ENCODE data around the gene ACMSD. TPM values are rescaled to one million over a fixed set of nuclear protein-coding genes. Genes with fewer than 3 reads are reported as not detected.
"Not testable (repeated sequence)": the region's sequence is repeated elsewhere in the genome, so short reads cannot be mapped to it uniquely, and the experiment has no call there.

The ACMSD gene
- polyA plus RNA-seq, 1 donor from 2014 or later: not detected

DNA sequence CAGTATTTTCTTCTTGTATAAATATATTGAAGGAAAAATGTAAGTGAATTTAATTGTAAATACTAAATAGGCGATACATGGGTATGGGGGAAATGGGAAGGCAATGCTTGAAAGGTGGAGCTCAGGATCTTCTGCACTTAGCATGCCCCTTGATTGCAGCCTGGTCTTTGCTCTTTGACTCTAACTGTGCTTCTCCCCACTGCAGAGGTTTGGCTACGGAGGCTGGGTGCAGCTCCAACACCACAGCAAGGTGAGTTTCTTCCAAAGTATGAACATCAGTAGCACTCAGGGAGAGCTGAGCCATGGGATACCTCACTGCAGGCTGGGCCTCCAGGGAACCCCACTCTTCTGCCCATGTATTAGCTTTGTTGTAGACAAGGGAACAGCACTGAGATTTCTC is 6.6 kb downstream of the ACMSD start:
- Histone ChIP-seq H3K27me3 (ENCODE audit: insufficient read depth, low read depth, low read length) (no peaks in the 10 kb centered on the region), H3K9me2 (ENCODE audit: insufficient read depth, low read length) (no peaks in the 10 kb centered on the region), H2AFZ (ENCODE audit: low read depth, low read length) (no peak overlapping the region), H3K79me2 (replicated peaks; ENCODE audit: insufficient read depth, low read length) (no peaks in the 10 kb centered on the region), H3K36me3 (ENCODE audit: insufficient read depth, low read length) (no peaks in the 10 kb centered on the region), H3K4me2 (ENCODE audit: low read length) (no peak overlapping the region), H3K4me3 (ENCODE audit: low read length) (no peak overlapping the region), H3K9ac (ENCODE audit: low read length) (no peak overlapping the region), H4K20me1 (ENCODE audit: insufficient read depth) (no peaks in the 10 kb centered on the region), H3F3A (ENCODE audit: insufficient read depth, low read length, poor library complexity, severe bottlenecking) (no peaks in the 10 kb centered on the region), H3K27ac (ENCODE audit: low read length) (no peak overlapping the region), H3K9me3 (ENCODE audit: low read length) (no peaks in the 10 kb centered on the region)
- TF ChIP-seq RAD21 (conservative IDR thresholded peaks at IDR 0.05) (no peak), SMC3 (conservative IDR thresholded peaks at IDR 0.05; ENCODE audit: poor library complexity) (no peak), POLR2AphosphoS5 (IDR thresholded peaks at IDR 0.05) (no peak)

DNA sequence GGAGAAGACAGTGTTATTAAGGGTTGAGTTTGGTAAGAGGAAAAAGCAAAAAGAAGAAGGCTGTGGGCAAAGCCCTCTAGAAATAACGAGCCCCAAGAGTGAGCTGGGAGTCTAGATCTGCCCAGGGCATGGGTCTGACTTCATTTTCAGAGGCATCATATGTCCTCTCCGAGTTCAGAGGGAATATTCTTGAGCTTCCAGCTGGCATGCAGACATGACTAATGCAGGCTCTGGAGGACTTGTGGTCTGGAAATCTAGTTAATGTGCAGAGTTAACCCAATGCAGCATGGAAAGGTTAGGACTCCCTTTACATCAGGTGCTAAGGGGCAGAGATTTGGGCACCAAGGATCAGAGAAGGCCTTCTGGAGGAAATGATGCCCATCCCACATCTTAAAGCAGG is 7.3 kb downstream of the ACMSD start:
- Histone ChIP-seq H3K79me2 (replicated peaks; ENCODE audit: insufficient read depth, low read length) (no peaks in the 10 kb centered on the region), H3K27ac (ENCODE audit: low read length) (no peak overlapping the region), H3K36me3 (ENCODE audit: insufficient read depth, low read length) (no peaks in the 10 kb centered on the region), H3K4me3 (ENCODE audit: low read length) (no peak overlapping the region), H3F3A (ENCODE audit: insufficient read depth, low read length, poor library complexity, severe bottlenecking) (no peaks in the 10 kb centered on the region), H3K9me3 (ENCODE audit: low read length) (no peaks in the 10 kb centered on the region), H3K27me3 (ENCODE audit: insufficient read depth, low read depth, low read length) (no peaks in the 10 kb centered on the region), H3K9ac (ENCODE audit: low read length) (no peak overlapping the region), H3K9me2 (ENCODE audit: insufficient read depth, low read length) (no peaks in the 10 kb centered on the region), H4K20me1 (ENCODE audit: insufficient read depth) (no peaks in the 10 kb centered on the region), H3K4me2 (ENCODE audit: low read length) (no peak overlapping the region), H2AFZ (ENCODE audit: low read depth, low read length) (no peak overlapping the region)
- TF ChIP-seq EZH2 (IDR thresholded peaks at IDR 0.05; ENCODE audit: borderline replicate concordance, insufficient read depth, low read length, poor library complexity, severe bottlenecking): no peak
- no peak for TF ChIP-seq POLR2AphosphoS5 (IDR thresholded peaks at IDR 0.05)

DNA sequence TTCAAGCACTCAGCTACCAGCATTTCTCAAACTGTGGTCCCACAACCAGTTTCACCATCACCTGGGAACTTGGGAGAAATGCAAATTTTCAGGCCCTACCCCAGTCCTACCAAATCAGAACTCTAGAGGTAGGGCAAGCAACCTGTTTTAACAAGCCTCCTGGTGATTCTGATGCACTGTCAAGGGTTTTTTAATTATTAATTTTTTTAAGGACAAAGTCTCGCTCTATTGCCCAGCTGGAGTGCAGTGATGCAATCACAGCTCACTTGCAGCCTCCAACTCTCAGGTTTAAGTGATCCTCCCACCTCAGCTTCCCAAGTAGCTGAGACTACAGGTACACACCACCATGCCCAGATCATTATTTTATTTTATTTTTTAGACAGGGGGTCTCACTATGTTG is 7.8 kb downstream of the ACMSD start:
- TF ChIP-seq TAF1 (IDR thresholded peaks at IDR 0.05; ENCODE audit: low read depth) (no peak), SMC3 (conservative IDR thresholded peaks at IDR 0.05; ENCODE audit: poor library complexity) (no peak)
- no peak overlapping the region for H3K9ac ChIP-seq (ENCODE audit: low read length)
- no peaks in the 10 kb centered on the region for H4K20me1 ChIP-seq (ENCODE audit: insufficient read depth)

DNA sequence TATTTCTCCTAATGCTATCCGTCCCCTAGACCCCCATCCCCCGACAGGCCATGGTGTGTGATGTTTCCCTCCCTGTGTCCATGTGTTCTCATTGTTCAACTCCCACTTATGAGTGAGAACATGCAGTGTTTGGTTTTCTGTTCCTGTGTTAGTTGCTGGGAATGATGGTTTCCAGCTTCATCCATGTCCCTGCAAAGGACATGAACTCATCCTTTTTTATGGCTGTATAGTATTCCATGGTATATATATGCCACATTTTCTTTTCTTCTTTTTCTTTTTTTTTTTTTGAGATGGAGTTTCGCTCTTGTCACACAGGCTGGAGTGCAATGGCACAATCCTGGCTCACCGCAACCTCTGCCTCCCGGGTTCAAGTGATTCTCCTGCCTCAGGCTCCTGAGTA is 9.2 kb downstream of the ACMSD start:
- not testable (repeated sequence) for H3K27ac ChIP-seq (ENCODE audit: low read length); H3K4me3 ChIP-seq (ENCODE audit: low read length); H3K9ac ChIP-seq (ENCODE audit: low read length); H3F3A ChIP-seq (ENCODE audit: insufficient read depth, low read length, poor library complexity, severe bottlenecking); H3K27me3 ChIP-seq (ENCODE audit: insufficient read depth, low read depth, low read length); H4K20me1 ChIP-seq (ENCODE audit: insufficient read depth); H3K4me2 ChIP-seq (ENCODE audit: low read length); H3K9me2 ChIP-seq (ENCODE audit: insufficient read depth, low read length); H3K79me2 ChIP-seq (replicated peaks; ENCODE audit: insufficient read depth, low read length); H3K36me3 ChIP-seq (ENCODE audit: insufficient read depth, low read length); H2AFZ ChIP-seq (ENCODE audit: low read depth, low read length); H3K9me3 ChIP-seq (ENCODE audit: low read length)

More for the DNA sequence above, 7.8 kb downstream of the ACMSD start:
- no peak overlapping the region for H3K27ac ChIP-seq (ENCODE audit: low read length)
- H3K4me3 ChIP-seq (ENCODE audit: low read length): no peak overlapping the region
- H3K4me2 ChIP-seq (ENCODE audit: low read length): no peak overlapping the region
- no peaks in the 10 kb centered on the region for H3K27me3 ChIP-seq (ENCODE audit: insufficient read depth, low read depth, low read length)
- no peak overlapping the region for H2AFZ ChIP-seq (ENCODE audit: low read depth, low read length)
- no peaks in the 10 kb centered on the region for H3K79me2 ChIP-seq (replicated peaks; ENCODE audit: insufficient read depth, low read length)
- H3K9me3 ChIP-seq (ENCODE audit: low read length): no peaks in the 10 kb centered on the region
- H3K36me3 ChIP-seq (ENCODE audit: insufficient read depth, low read length): no peaks in the 10 kb centered on the region
- H3K9me2 ChIP-seq (ENCODE audit: insufficient read depth, low read length): no peaks in the 10 kb centered on the region
- H3F3A ChIP-seq (ENCODE audit: insufficient read depth, low read length, poor library complexity, severe bottlenecking): no peaks in the 10 kb centered on the region

DNA sequence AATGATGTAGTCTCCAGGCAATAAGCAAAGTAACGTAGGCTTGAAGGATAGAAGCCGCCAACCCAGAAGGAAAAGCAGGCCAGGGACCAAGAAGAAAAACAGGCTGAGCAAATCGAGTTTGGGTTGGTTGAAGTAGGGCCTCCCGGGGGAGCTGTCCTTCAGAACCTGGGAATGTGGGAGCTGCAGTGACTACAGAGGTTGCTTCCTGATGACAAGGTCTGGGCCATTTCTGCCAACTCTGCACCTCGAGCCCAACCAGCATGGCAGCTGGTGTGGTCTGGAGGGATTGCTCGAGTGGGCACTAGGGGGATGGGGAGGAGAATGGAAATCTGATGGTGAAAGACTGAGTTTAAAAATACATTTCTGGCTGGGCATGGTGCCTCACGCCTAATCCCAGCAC is 14.1 kb downstream of the ACMSD start:
- no peak for TF ChIP-seq EZH2 (IDR thresholded peaks at IDR 0.05; ENCODE audit: borderline replicate concordance, insufficient read depth, low read length, poor library complexity, severe bottlenecking)
- TF ChIP-seq EP300 (conservative IDR thresholded peaks at IDR 0.05; ENCODE audit: poor library complexity, severe bottlenecking): no peak
- TF ChIP-seq SMC3 (conservative IDR thresholded peaks at IDR 0.05; ENCODE audit: poor library complexity): no peak
- no peak for TF ChIP-seq RAD21 (conservative IDR thresholded peaks at IDR 0.05)
- TF ChIP-seq MXI1 (conservative IDR thresholded peaks at IDR 0.05; ENCODE audit: poor library complexity, severe bottlenecking): no peak
- no peak for TF ChIP-seq TAF1 (IDR thresholded peaks at IDR 0.05; ENCODE audit: low read depth)
- TF ChIP-seq, protein P1, sequence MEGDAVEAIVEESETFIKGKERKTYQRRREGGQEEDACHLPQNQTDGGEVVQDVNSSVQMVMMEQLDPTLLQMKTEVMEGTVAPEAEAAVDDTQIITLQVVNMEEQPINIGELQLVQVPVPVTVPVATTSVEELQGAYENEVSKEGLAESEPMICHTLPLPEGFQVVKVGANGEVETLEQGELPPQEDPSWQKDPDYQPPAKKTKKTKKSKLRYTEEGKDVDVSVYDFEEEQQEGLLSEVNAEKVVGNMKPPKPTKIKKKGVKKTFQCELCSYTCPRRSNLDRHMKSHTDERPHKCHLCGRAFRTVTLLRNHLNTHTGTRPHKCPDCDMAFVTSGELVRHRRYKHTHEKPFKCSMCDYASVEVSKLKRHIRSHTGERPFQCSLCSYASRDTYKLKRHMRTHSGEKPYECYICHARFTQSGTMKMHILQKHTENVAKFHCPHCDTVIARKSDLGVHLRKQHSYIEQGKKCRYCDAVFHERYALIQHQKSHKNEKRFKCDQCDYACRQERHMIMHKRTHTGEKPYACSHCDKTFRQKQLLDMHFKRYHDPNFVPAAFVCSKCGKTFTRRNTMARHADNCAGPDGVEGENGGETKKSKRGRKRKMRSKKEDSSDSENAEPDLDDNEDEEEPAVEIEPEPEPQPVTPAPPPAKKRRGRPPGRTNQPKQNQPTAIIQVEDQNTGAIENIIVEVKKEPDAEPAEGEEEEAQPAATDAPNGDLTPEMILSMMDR (IDR thresholded peaks at IDR 0.05; ENCODE audit: poor library complexity, severe bottlenecking): no peak
- TF ChIP-seq, protein P2, sequence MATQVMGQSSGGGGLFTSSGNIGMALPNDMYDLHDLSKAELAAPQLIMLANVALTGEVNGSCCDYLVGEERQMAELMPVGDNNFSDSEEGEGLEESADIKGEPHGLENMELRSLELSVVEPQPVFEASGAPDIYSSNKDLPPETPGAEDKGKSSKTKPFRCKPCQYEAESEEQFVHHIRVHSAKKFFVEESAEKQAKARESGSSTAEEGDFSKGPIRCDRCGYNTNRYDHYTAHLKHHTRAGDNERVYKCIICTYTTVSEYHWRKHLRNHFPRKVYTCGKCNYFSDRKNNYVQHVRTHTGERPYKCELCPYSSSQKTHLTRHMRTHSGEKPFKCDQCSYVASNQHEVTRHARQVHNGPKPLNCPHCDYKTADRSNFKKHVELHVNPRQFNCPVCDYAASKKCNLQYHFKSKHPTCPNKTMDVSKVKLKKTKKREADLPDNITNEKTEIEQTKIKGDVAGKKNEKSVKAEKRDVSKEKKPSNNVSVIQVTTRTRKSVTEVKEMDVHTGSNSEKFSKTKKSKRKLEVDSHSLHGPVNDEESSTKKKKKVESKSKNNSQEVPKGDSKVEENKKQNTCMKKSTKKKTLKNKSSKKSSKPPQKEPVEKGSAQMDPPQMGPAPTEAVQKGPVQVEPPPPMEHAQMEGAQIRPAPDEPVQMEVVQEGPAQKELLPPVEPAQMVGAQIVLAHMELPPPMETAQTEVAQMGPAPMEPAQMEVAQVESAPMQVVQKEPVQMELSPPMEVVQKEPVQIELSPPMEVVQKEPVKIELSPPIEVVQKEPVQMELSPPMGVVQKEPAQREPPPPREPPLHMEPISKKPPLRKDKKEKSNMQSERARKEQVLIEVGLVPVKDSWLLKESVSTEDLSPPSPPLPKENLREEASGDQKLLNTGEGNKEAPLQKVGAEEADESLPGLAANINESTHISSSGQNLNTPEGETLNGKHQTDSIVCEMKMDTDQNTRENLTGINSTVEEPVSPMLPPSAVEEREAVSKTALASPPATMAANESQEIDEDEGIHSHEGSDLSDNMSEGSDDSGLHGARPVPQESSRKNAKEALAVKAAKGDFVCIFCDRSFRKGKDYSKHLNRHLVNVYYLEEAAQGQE (IDR thresholded peaks at IDR 0.05; ENCODE audit: borderline replicate concordance): no peak
- TF ChIP-seq POLR2AphosphoS5 (IDR thresholded peaks at IDR 0.05): no peak
- no peaks in the 10 kb centered on the region for H3F3A ChIP-seq (ENCODE audit: insufficient read depth, low read length, poor library complexity, severe bottlenecking)

More for the DNA sequence above, 14.1 kb downstream of the ACMSD start:
- Histone ChIP-seq H3K4me2 (ENCODE audit: low read length) (no peak overlapping the region), H3K27ac (ENCODE audit: low read length) (no peak overlapping the region), H3K27me3 (ENCODE audit: insufficient read depth, low read depth, low read length) (no peaks in the 10 kb centered on the region), H4K20me1 (ENCODE audit: insufficient read depth) (no peaks in the 10 kb centered on the region), H3K36me3 (ENCODE audit: insufficient read depth, low read length) (no peaks in the 10 kb centered on the region), H3K9ac (ENCODE audit: low read length) (no peak overlapping the region), H2AFZ (ENCODE audit: low read depth, low read length) (no peak overlapping the region), H3K9me3 (ENCODE audit: low read length) (no peaks in the 10 kb centered on the region), H3K4me3 (ENCODE audit: low read length) (no peak overlapping the region), H3K9me2 (ENCODE audit: insufficient read depth, low read length) (no peaks in the 10 kb centered on the region), H3K79me2 (replicated peaks; ENCODE audit: insufficient read depth, low read length) (no peaks in the 10 kb centered on the region)

Measured in neural cell (in vitro differentiated cells).